ENCODE measurements around the gene LDLRAD3. TPM values are rescaled to one million over a fixed set of nuclear protein-coding genes. Genes with fewer than 3 reads are reported as not detected.

Gene LDLRAD3
- total RNA-seq, 1 experiment from 2014 or later, result 19.0 TPM

GRCh38 chr11:36027731-36028130 lies 83.9 kb downstream of the LDLRAD3 start:
- Histone ChIP-seq H3K9me3 (ENCODE audit: control insufficient read depth in 1 of 2, insufficient read depth in 1 of 2, low read depth in 1 of 2, low read length in 2 of 2) (no peaks in the 10 kb centered on the region), H3K79me2 (ENCODE audit: insufficient read depth, low read length) (0 out of 2 replicates have a peak, but pooled peaks cover 3% of the 10 kb centered on the region), H2AFZ (ENCODE audit: low read depth, low read length, poor library complexity, severe bottlenecking) (no peak overlapping the region), H4K20me1 (ENCODE audit: insufficient read depth) (no peaks in the 10 kb centered on the region), H3K27ac (ENCODE audit: low read depth, low read length) (no peak overlapping the region), H3K9me2 (ENCODE audit: insufficient read depth) (no peaks in the 10 kb centered on the region), H3K36me3 (ENCODE audit: control insufficient read depth in 1 of 2, insufficient read depth in 2 of 2, low read length in 2 of 2) (no peaks in the 10 kb centered on the region), H3K27me3 (ENCODE audit: insufficient read depth, low read length) (no peaks in the 10 kb centered on the region), H3K4me1 (ENCODE audit: control insufficient read depth in 1 of 2, insufficient read depth in 2 of 2, low read length in 2 of 2) (no peaks in the 10 kb centered on the region), H3K4me2 (ENCODE audit: low read length) (no peak overlapping the region), H3K9ac (ENCODE audit: low read length) (no peak overlapping the region), H3K4me3 (replicated peaks in 1 of 2; ENCODE audit: low read depth in 1 of 2, low read length in 2 of 2) (no peak overlapping the region)
- ATAC-seq (no peak), DNase-seq (ENCODE audit: low read depth, low spot score) (no peak)
- BruUV-seq (replicated peaks), result no TSS peak
- ChIA-PET CTCF (no interaction called here), POLR2A (no interaction called here), RAD21 (ENCODE audit: low non-redundant PET in 1 of 2, low total read pairs in 2 of 2, uncharacterized antibody in 2 of 2, unreplicated experiment in 2 of 2) (no interaction called here)
- intact Hi-C loops (cut with micrococcal nuclease), result no loop called here
- TF ChIP-seq POLR2A (IDR thresholded peaks at IDR 0.05; ENCODE audit: borderline replicate concordance, extremely low read depth, insufficient read depth, insufficient read length) (no peak), SP1 (IDR thresholded peaks at IDR 0.05; ENCODE audit: low read depth) (no peak), ZNF274 (IDR thresholded peaks at IDR 0.05; ENCODE audit: low read depth, low read length) (no peak), ATF3 (IDR thresholded peaks at IDR 0.05) (no peak), EZH2 (IDR thresholded peaks at IDR 0.05) (no peak), ZFX (IDR thresholded peaks at IDR 0.05) (no peak), FOSL1 (IDR thresholded peaks at IDR 0.05; ENCODE audit: low read depth) (no peak), CBX3 (IDR thresholded peaks at IDR 0.05; ENCODE audit: low read depth) (no peak), EZH2phosphoT487 (IDR thresholded peaks at IDR 0.05; ENCODE audit: borderline replicate concordance) (no peak), JUND (IDR thresholded peaks at IDR 0.05) (no peak), CEBPB (IDR thresholded peaks at IDR 0.05; ENCODE audit: low read depth) (no peak), SIN3A (IDR thresholded peaks at IDR 0.05; ENCODE audit: low read depth) (no peak), ELF1 (IDR thresholded peaks at IDR 0.05; ENCODE audit: borderline replicate concordance, low read depth) (no peak), MAX (IDR thresholded peaks at IDR 0.05) (no peak), RAD21 (IDR thresholded peaks at IDR 0.05; ENCODE audit: low read depth) (no peak), CTCF (IDR thresholded peaks at IDR 0.05 in 2 of 3, conservative IDR thresholded peaks at IDR 0.05 in 1 of 3; ENCODE audit: borderline replicate concordance in 1 of 3, insufficient read depth in 1 of 3, low read depth in 2 of 3, low read length in 2 of 3) (no peak), YY1 (IDR thresholded peaks at IDR 0.05; ENCODE audit: extremely low read depth, insufficient replicate concordance, low read depth, low read length) (no peak), TCF7L2 (IDR thresholded peaks at IDR 0.05; ENCODE audit: borderline replicate concordance, extremely low read depth, insufficient read depth, insufficient read length) (no peak), SRF (IDR thresholded peaks at IDR 0.05; ENCODE audit: low read depth) (no peak)
